Subcutaneous abdominal adipose tissue (tissue), 5 donors: ENCODE measurements around the gene ECT2.
"Not testable (repeated sequence)": the region's sequence is repeated elsewhere in the genome, so short reads cannot be mapped to it uniquely, and the experiment has no call there.

Source experiments
- H3K27ac ChIP-seq: one replicate; pipeline ENCODE4 v1.7.0; 2013; ENCODE audit warnings: low read depth, mild to moderate bottlenecking, inconsistent platforms, low read length, moderate library complexity
- H3K27me3 ChIP-seq, 5 donors: one replicate each; pipeline ENCODE4 v1.7.0; 2013; ENCODE audit warnings: low read length in 5 of 5, inconsistent platforms in 1 of 5; ENCODE audit not compliant: control insufficient read depth in 5 of 5, insufficient read depth in 4 of 5
- H3K36me3 ChIP-seq, 5 donors: one replicate each; pipeline ENCODE4 v1.7.0; 2013; ENCODE audit warnings: low read length in 5 of 5; ENCODE audit not compliant: control insufficient read depth in 5 of 5, insufficient read depth in 5 of 5
- H3K4me1 ChIP-seq, 5 donors: one replicate each; pipeline ENCODE4 v1.7.0; 2013; ENCODE audit warnings: low read length in 5 of 5, mild to moderate bottlenecking in 3 of 5, moderate library complexity in 1 of 5; ENCODE audit not compliant: control insufficient read depth in 5 of 5, insufficient read depth in 5 of 5
- H3K4me3 ChIP-seq, 5 donors: one replicate each; pipeline ENCODE4 v1.7.0; 2013; ENCODE audit warnings: low read length in 5 of 5, low read depth in 1 of 5
- H3K9ac ChIP-seq, 5 donors: one replicate each; pipeline ENCODE4 v1.7.0; 2013; ENCODE audit warnings: low read length in 5 of 5, mild to moderate bottlenecking in 4 of 5, moderate library complexity in 3 of 5
- H3K9me3 ChIP-seq, 5 donors: one replicate each; pipeline ENCODE4 v1.7.0; 2013; ENCODE audit warnings: low read length in 5 of 5; ENCODE audit not compliant: control insufficient read depth in 5 of 5
- donor health status: healthy.
- donor health status: healthy.
- donor health status: healthy.
- donor health status: healthy.
- donor health status: healthy.

The ECT2 gene

DNA sequence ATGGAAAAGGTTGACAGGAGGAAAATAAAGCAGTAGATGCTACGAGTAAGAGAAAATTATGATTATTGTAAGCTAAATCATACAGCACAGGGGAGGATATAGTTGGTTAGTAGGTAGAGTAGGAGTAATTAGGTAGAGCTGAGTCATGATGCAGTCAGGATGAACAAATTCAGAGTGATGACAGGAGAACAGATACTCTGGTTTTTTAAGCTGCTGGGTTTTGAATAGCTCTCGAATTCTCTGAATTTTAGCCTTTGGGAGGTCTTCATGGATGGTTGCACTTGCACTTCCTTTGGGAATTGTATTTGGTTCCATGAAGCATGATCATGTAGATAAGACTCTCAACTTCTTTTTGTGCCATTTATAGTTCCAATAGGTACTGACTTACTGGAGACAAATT lies 96.2 kb downstream of the ECT2 start:
- Histone ChIP-seq H3K36me3 (no peaks in the 10 kb centered on the region), H3K27me3 (no peaks in the 10 kb centered on the region), H3K27ac (no peak overlapping the region), H3K4me1 (peaks cover 0 to 5% (median 0%) of the 10 kb centered on the region in 5 donors), H3K4me3 (no peak overlapping the region), H3K9me3 (no peaks in the 10 kb centered on the region), H3K9ac (no peak overlapping the region)

DNA sequence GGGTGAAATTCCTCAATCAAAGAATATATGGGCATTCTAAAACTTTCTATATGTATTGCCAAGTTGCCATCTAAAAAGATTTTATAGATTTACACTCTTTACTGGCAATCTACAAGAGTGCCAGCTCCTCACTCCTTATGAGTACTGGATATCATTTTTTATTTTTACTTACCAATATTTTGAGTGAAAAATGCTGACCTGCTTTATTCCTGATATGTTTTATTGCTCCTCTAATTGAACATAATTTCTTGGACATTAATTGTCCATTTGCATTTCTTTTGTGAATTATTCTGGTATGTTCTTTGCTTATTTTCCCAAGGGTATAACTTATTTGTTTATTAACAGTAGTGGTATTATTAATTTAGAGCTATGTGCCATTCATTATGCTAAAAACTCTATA lies 96.8 kb downstream of the ECT2 start:
- Histone ChIP-seq H3K9ac (no peak overlapping the region), H3K27me3 (no peaks in the 10 kb centered on the region), H3K36me3 (no peaks in the 10 kb centered on the region), H3K9me3 (no peaks in the 10 kb centered on the region), H3K4me3 (no peak overlapping the region), H3K4me1 (peaks cover 0 to 5% (median 0%) of the 10 kb centered on the region in 5 donors), H3K27ac (no peak overlapping the region)

DNA sequence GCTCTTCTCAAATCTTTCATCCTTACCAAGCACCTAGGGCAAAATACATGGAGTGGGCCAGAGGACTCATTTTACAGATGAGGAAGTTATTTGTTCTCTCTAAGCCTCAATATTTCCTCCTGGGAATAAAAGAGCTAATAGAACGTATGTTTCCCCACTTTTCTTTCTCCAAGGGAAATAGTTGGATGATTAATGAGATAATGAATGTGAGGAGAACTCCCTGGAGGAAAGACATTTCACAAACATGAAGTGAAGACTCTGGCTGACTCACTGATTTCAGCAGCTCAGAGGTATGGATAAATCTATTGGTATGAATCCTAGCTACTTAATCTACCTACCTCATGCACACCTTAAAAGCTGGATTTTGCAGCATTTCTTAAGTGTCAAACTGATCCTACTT lies 98.4 kb downstream of the ECT2 start:
- Histone ChIP-seq H3K4me3 (no peak overlapping the region), H3K9ac (no peak overlapping the region), H3K27me3 (no peaks in the 10 kb centered on the region), H3K27ac (no peak overlapping the region), H3K36me3 (no peaks in the 10 kb centered on the region), H3K9me3 (no peaks in the 10 kb centered on the region), H3K4me1 (peaks cover 0 to 5% (median 0%) of the 10 kb centered on the region in 5 donors)

DNA sequence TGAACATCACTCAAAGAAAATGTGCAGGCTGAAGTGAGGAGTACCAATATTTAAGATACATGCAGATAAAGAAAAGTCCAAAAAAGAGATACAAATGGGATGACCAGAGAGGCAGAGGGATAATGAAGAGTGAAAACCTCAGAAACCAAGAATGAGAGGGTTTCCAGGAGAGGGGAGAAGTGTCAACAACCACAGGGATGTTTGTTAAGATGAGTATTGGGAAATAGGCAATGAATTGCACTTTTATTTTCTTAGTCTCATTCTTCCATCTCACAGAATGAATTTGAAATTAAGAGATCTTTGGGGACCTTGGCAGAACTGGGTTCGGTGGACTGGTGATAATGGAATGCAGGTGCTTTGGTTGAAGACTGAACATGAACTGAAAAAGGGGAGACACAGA lies 102.5 kb downstream of the ECT2 start:
- Histone ChIP-seq H3K4me1 (peaks cover 0 to 5% (median 0%) of the 10 kb centered on the region in 5 donors), H3K9me3 (no peaks in the 10 kb centered on the region), H3K4me3 (no peak overlapping the region), H3K36me3 (no peaks in the 10 kb centered on the region), H3K27me3 (no peaks in the 10 kb centered on the region), H3K9ac (no peak overlapping the region), H3K27ac (no peak overlapping the region)

DNA sequence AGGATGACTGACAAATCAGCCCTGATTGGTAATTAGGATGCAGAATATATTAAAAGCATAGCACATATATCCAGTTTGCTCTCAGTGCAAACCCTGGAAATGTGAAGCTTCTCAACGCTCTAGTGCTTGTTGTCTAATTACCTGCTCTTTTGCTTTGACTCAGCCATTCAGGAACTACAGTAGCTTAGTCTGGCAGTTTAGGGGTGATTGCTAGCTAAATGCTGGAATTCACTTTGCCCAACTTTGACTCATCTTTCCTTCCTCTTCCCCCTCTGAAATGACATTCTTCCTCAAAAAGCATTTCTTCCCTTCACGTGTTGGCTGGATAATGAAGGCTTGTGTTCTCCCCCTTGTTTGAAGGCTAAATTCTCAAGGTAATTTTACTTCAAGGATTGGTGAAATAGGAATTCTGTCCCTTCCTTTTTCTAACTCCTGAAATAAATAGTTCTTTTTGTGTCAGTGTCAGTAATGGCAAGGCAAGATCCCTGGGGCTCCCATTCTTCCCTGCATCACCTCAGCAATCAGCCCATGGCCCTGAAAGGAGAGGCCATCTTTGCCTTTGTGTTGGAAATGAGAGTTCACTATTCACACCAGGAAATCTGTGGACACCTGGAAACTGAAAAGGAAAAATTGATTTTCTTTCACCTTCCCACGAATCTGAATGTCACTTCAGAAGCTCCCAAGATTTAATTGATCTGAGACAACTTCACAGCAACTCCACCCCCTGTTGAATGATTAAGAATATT lies 103.6 kb downstream of the ECT2 start:
- H3K27me3 ChIP-seq = no peaks in the 10 kb centered on the region
- no peak overlapping the region for H3K9ac ChIP-seq
- H3K4me1 ChIP-seq = peaks cover 0 to 1% (median 0%) of the 10 kb centered on the region in 5 donors
- H3K27ac ChIP-seq = no peak overlapping the region
- H3K9me3 ChIP-seq = no peaks in the 10 kb centered on the region
- H3K4me3 ChIP-seq = no peak overlapping the region
- H3K36me3 ChIP-seq = no peaks in the 10 kb centered on the region

DNA sequence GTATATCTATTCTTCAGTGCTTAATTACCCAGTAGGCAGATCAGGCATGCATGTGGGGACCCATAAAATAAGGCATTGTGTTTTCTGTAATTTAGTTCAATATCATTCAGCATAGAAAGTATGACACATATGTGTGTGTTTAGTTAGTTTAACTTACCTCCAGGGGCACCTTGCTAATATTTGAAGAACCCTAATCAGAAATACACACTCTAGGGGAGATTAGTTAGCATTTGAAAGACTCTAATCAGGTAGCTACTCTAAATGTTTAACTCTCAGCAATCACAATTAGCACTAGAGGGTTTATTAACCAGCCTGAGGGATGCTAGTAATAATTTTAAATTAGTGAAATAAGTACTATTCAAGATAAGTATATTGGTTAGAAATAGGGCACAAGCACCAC lies 104.5 kb downstream of the ECT2 start:
- H3K9ac ChIP-seq = no peak overlapping the region
- H3K9me3 ChIP-seq = no peaks in the 10 kb centered on the region
- no peaks in the 10 kb centered on the region for H3K27me3 ChIP-seq
- no peak overlapping the region for H3K27ac ChIP-seq
- no peaks in the 10 kb centered on the region for H3K4me1 ChIP-seq
- no peaks in the 10 kb centered on the region for H3K36me3 ChIP-seq
- H3K4me3 ChIP-seq = no peak overlapping the region

DNA sequence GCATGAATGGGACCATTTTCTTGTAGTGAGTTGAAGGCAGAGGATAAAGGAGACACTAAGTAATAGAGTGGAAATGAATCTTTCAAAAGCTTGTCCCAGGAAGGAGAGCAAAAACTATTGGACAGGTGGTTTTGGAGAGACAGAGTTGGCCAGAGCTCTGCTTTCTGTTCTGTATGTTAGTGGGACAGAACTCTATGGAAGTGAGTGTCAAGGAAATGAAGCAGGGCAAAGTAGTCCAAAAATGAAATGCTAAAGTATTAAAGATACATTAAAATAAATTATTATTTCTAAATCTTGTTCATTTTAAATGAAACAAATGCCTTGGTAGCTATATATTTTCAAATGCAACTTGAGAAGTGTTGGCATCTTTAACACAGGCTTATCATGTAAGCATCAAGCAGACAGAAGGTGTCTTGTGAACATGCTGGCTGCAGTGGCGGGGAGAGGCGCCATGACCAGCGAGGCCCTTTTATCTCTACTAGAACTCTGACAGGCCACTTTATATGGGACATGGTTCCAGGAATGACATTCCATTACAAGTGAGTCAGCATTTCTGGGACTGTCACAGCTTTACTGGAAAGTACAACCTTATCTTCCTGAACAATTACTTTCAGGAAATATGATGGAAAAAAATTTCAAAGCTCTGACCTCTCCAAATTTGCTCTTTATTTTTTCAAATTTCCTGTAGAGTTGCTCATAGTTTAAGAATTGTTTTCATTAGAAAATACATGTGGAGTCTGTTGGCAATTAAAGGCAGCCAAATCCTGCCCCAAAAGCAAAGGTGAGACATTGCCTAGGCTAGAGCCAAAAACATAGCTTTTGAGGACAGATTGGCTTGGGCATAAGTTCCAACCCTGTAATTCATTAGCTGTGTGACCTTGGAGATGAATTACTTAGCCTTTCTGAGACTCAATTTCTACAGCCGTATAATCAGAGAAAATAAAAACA lies 106.5 kb downstream of the ECT2 start:
- Histone ChIP-seq H3K9me3 (no peaks in the 10 kb centered on the region), H3K4me1 (no peaks in the 10 kb centered on the region), H3K27me3 (no peaks in the 10 kb centered on the region), H3K4me3 (no peak overlapping the region), H3K36me3 (no peaks in the 10 kb centered on the region), H3K9ac (no peak overlapping the region), H3K27ac (no peak overlapping the region)

DNA sequence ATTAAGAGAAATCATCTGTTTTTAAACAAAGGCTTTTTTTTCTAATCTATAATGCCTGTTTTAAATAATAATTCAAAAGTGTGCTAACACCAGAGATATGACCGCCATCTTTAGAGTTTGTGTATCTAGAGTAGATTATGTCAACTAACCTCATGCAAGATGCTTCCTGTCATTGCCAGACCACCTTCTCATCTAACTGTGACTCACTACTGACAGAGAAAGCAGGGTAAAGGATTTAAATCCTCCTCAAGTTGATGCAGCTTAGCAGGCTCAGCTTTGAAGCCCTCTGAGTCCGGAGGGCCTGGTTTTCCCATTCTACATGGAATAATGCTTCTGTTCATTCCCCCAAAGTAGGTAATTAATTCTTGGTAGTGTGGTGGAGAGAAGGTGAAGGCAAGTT lies 108.5 kb downstream of the ECT2 start:
- Histone ChIP-seq H3K4me1 (no peaks in the 10 kb centered on the region), H3K36me3 (no peaks in the 10 kb centered on the region), H3K4me3 (no peak overlapping the region), H3K27me3 (no peaks in the 10 kb centered on the region), H3K9ac (no peak overlapping the region), H3K9me3 (no peaks in the 10 kb centered on the region), H3K27ac (no peak overlapping the region)

DNA sequence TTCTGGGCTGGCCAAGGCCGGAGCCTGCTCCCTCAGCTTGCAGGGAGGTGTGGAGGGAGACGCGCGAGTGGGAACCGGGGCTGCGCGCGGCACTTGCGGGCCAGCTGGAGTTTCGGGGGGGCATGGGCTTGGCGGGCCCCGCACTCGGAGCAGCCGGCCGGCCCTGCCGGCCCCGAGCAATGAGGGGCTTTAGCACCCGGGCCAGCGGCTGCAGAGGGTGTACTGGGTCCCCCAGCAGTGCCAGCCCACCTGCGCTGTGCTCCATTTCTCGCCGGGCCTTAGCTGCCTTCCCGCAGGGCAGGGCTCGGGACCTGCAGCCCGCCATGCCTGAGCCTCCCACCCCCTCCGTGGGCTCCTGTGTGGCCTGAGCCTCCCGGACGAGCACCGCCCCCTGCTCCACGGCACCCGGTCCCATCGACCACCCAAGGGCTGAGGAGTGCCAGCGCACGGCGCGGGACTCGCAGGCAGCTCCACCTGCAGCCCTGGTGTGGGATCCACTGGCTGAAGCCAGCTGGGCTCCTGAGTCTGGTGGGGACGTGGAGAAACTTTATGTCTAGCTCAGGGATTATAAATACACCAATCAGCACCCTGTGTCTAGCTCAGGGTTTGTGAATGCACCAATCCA lies 116.3 kb downstream of the ECT2 start:
- not testable (repeated sequence) for H3K9ac ChIP-seq, H3K27ac ChIP-seq, H3K27me3 ChIP-seq, H3K9me3 ChIP-seq, H3K4me3 ChIP-seq, H3K36me3 ChIP-seq
- peaks cover 0 to 17% (median 10%) of the 10 kb centered on the region in 5 donors for H3K4me1 ChIP-seq
